Measurements from ENCODE around the gene CCDC197. TPM values are rescaled to one million over a fixed set of nuclear protein-coding genes. Genes with fewer than 3 reads are reported as not detected.

Gene CCDC197
- total and polyA plus RNA-seq, 2 of the 4 experiments (the other 2 are of a cell fraction) = not detected

DNA sequence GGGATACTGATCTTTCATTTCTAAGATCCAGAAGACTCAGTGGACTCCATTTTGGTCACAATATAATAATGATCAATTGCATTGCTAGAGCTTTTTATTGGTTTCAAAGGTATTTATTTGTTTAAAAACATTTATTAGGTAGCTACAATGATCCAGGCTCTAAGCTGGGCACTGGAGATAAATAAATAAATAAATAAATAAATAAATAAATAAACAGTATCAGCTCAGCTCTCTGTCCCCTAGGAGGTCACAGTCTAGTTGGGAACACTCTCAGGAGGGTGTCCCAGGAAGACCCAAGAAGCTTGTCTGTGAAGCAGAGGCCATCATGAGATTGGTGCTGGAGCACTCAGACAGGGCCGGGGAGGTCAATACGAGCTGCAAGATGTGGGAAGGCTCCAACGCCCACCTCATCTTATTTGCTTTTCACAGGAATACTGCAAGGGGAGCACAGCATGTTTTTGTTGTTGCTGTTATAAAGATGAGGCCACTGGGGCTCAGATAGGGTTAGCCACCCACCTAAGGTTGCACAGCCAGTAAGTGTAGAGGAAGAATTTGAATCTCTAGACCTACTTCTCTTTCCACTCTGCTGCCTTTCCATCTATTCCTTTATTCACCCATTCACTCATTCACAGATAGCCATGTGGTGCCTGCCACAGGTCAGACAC lies 36.2 kb upstream of the CCDC197 start:
- DNase-seq = no peak
- H2BK20ac ChIP-seq (ENCODE audit: low read depth, low read length) = no peak overlapping the region
- intact Hi-C loops (cut with micrococcal nuclease) = no loop called here

More for the DNA sequence above, 36.2 kb upstream of the CCDC197 start:
- Histone ChIP-seq H3K4me2 (ENCODE audit: low read depth, low read length) (no peak overlapping the region), H3K9me1 (ENCODE audit: insufficient read depth, low read length) (peaks cover 27% of the 10 kb centered on the region), H2BK120ac (ENCODE audit: low read depth, low read length) (no peak overlapping the region), H3K27ac (ENCODE audit: insufficient read depth, low read length) (no peak overlapping the region), H3K18ac (ENCODE audit: low read depth, low read length) (no peak overlapping the region), H3K9me3 (ENCODE audit: control insufficient read depth, insufficient read depth, low read length) (no peaks in the 10 kb centered on the region), H2BK5ac (ENCODE audit: low read depth, low read length, poor library complexity, severe bottlenecking) (no peak overlapping the region), H2BK15ac (ENCODE audit: low read depth, low read length) (peak overlapping the region; percentile 37; the same call in 2 of the 3 replicates), H3K4me1 (ENCODE audit: control insufficient read depth, insufficient read depth, low read length) (peaks cover 29% of the 10 kb centered on the region), H3K56ac (ENCODE audit: extremely low read depth, insufficient read depth, low read length) (no peak overlapping the region), H3K14ac (replicated peaks; ENCODE audit: low read depth, low read length) (no peak overlapping the region), H4K91ac (ENCODE audit: insufficient read depth, low read depth, low read length) (no peak overlapping the region), H3K79me1 (ENCODE audit: low read depth in 1 of 2, low read length in 2 of 2) (no peaks in the 10 kb centered on the region), H4K5ac (ENCODE audit: low read depth, low read length) (no peak overlapping the region), H3K4ac (ENCODE audit: low read depth, low read length) (peak overlapping the region; percentile 64; the same call in 1 of the 2 replicates), H3K23ac (ENCODE audit: low read depth, low read length) (no peak overlapping the region), H4K8ac (ENCODE audit: low read depth in 2 of 2, low read length in 2 of 2) (no peak overlapping the region), H2AK9ac (replicated peaks; ENCODE audit: low read depth, low read length, poor library complexity) (no peak overlapping the region), H3K4me3 (ENCODE audit: insufficient read depth, low read depth, low read length) (no peak overlapping the region), H2AFZ (replicated peaks; ENCODE audit: low read length, poor library complexity) (no peak overlapping the region), H4K20me1 (ENCODE audit: insufficient read depth, low read length) (peaks cover 4% of the 10 kb centered on the region; the same call in 1 of the 2 replicates), H3K27me3 (ENCODE audit: control insufficient read depth, insufficient read depth, low read length) (no peaks in the 10 kb centered on the region), H3K9ac (ENCODE audit: low read depth, low read length) (no peak overlapping the region), H2AK5ac (ENCODE audit: low read depth, low read length) (peak overlapping the region; percentile 27; the same call in 1 of the 2 replicates), H3K36me3 (ENCODE audit: control insufficient read depth, insufficient read depth, low read length) (no peaks in the 10 kb centered on the region)
- TF ChIP-seq, protein P1, sequence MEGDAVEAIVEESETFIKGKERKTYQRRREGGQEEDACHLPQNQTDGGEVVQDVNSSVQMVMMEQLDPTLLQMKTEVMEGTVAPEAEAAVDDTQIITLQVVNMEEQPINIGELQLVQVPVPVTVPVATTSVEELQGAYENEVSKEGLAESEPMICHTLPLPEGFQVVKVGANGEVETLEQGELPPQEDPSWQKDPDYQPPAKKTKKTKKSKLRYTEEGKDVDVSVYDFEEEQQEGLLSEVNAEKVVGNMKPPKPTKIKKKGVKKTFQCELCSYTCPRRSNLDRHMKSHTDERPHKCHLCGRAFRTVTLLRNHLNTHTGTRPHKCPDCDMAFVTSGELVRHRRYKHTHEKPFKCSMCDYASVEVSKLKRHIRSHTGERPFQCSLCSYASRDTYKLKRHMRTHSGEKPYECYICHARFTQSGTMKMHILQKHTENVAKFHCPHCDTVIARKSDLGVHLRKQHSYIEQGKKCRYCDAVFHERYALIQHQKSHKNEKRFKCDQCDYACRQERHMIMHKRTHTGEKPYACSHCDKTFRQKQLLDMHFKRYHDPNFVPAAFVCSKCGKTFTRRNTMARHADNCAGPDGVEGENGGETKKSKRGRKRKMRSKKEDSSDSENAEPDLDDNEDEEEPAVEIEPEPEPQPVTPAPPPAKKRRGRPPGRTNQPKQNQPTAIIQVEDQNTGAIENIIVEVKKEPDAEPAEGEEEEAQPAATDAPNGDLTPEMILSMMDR (conservative IDR thresholded peaks at IDR 0.05; ENCODE audit: low read depth, low read length) = no peak
- TF ChIP-seq ELK1 (IDR thresholded peaks at IDR 0.05; ENCODE audit: borderline replicate concordance, low read depth, low read length) (no peak), CHD1 (IDR thresholded peaks at IDR 0.05; ENCODE audit: low read depth, low read length) (no peak), RCOR1 (IDR thresholded peaks at IDR 0.05; ENCODE audit: insufficient replicate concordance, low read length) (no peak), MXI1 (IDR thresholded peaks at IDR 0.05; ENCODE audit: borderline replicate concordance, low read depth, low read length) (no peak), FOS (IDR thresholded peaks at IDR 0.05; ENCODE audit: low read depth, low read length) (no peak)
- WGBS, 2 experiments (ENCODE audit: extremely low coverage in 2 of 2, insufficient read length in 1 of 2) = no CpG with 5 or more reads among the region's 3 CpGs
- no peak for ATAC-seq (ENCODE audit: low read depth)
- ChIA-PET CTCF (interaction anchor here (1.1 kb wide), 1 partner anchor 175 kb away, joined by 3 read pairs; no protein-coding TSS in a partner anchor), POLR2A (ENCODE audit: unreplicated experiment) (no interaction called here)
- no TSS peak for BruUV-seq (replicated peaks)
- in situ Hi-C loops (cut with MboI; ENCODE audit: low sequenced_read_pairs) (no loop called here), dilution Hi-C loops (cut with HindIII; ENCODE audit: low sequenced_read_pairs, unreplicated experiment) (no loop called here)

Measured in IMR-90 (cell line).